GM21717 (cell line): ENCODE measurements around the gene ATXN2.
"Not testable (repeated sequence)": the region's sequence is repeated elsewhere in the genome, so short reads cannot be mapped to it uniquely, and the experiment has no call there.

Experiments
- ATAC-seq: cut with Tn5 transposase; IDR thresholded peaks from one replicate; pipeline ENCODE4 v1.9.1; 2021; ENCODE audit warnings: mild to moderate bottlenecking, moderate library complexity; ENCODE audit not compliant: unreplicated experiment

The ATXN2 gene

DNA sequence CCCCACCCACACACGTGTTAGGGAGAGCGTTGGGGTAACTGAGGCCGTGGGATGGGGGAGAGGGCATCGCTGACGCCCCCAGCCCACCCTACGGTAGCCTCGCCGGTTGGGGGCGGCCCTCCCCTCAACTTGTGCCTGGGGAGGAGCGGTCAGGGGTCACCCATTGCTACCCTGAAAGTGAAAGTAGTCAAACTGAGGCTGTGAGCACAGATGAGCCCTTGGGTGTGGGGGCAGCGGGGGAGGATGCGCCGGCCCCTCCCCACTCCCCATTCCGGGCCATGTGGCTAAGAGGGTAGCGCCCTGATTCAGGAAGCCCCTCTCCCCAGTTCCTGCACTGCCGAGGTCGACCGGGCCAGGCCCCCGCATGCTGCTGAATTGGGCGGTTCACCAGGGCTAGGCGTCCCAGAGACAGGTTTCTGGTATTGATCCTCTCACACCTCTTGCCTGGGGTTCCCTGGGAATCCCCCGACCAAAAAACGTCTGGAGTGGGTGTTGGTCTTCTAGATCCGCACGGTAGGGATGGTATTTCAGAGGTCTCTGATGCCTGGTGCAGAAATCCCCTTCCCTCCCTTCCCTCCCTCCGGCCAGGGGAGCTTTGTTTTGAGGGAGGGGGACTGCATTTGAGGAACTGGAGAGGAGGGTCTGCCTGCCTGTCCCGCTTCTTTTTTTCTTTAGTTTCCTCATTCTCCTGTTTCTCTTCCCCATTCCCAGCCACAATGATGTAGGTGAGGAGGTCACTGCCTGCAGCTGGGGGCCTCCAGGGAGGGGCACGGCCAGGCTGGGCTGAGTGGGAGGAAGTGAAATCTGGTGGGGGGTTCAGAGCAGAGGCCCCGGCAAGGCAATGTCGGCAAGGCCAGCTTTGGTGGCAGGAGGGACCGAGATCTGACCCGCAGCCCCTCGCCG is 192.4 kb downstream of the ATXN2 start:
- no peak for ATAC-seq

GRCh38 chr12:111405859-111406473 is 193.1 kb downstream of the ATXN2 start, which contains the start of gene SH2B3:
Gene SH2B3, plus strand, starts transcription at chr12:111405923. Its CDS starts 12,223 bp downstream, at chr12:111418146.
- ATAC-seq, result peak; percentile 3

DNA sequence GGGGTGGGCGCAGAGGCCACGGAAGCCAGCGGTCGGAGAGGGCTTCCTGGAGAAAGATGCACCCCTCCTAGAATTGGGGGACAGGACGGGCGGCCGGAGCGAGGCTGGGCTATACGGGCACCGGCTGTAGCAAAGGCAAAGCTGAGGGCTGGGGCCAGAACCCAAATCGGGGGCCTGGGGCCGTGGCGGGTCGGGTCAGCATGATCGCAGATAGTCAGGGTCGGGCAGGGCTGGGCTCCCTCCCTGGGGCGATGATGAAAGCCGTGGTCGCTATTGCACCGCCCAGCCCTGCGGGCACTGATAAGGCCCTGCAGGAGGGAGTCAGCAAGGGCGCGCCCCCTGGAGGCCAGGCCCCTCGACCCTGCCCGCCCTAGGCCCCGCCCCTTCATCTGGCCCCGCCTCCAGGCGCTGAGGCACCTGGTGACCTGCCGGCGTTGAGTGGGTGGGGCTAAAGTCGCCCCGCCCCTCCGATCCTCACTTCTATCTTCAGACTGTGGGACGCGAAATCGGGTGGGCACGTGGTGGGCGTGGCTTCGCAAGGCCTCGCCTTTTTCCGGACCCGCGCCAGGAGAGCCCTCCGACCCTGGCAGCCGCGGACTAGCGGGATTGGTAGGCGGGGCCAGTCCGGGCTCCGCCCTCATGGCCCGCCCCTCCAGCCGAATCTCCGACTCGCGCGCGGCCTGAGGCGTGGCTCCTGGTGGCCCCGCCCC is 193.8 kb downstream of the ATXN2 start:
- ATAC-seq, result peak; percentile 39

DNA sequence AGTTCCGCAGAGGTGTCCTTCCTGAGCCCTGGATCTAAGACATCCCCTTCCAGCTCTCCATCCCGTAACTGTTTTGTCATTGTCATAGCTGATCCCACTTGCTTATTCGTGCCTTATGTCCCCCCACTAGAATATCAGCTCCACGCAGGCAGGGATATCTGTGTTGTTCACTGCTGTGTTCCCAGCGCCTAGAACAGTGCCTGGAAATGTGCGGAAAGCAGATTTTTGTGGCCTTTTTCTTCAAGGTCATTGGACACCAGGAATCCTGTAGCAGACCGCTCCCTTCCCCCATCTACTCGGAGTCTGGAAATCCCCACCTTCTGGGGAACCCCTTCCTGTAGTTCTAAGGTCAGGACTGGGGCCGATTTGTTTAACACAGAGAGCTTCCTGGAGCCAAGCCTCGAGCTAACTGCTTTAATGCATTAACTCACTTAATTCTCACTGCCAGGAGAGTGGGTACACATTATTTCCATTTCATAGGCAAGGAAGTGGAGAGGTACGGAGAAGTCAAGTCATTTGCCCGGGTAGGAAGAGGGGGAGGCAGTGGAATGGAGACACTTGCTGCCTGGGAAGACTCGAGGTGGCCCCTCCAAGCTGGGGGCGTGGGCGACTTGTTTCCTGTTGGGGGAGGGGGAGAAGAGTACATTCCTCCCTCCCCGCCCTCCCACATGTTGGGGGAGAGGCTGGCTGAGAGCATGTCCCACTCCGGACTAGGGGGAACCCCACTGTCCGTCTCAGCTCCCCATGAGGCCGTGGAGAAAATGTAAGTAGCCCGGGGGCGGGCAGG is 194.6 kb downstream of the ATXN2 start:
- ATAC-seq, result peak; percentile 11

DNA sequence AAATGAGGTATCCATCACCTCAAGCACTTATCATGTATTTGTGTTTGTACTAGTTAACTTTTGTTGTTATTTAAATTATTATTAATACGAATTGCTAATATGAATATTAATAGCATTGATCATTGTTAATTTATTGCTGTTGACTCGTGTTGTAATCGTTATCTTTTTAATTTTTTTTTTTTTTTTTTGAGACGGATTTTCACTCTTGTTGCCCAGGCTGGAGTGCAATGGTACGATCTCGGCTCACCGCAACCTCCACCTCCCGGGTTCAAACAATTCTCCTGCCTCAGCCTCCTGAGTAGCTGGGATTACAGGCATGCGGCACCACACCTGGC is 196.7 kb downstream of the ATXN2 start:
- ATAC-seq, result not testable (repeated sequence)
